ENCODE results near the gene CLCN5.

Gene CLCN5

GRCh38 chrX:49960061-49960460 lies 37.7 kb downstream of the CLCN5 start:
- no peak overlapping the region for H3K4me3 Mint-ChIP-seq
- H3K9me3 Mint-ChIP-seq: peaks cover 3% of the 10 kb centered on the region
- no peak for TF ChIP-seq CTCF (IDR thresholded peaks at IDR 0.05; ENCODE audit: unreplicated experiment in 3 of 3)

DNA sequence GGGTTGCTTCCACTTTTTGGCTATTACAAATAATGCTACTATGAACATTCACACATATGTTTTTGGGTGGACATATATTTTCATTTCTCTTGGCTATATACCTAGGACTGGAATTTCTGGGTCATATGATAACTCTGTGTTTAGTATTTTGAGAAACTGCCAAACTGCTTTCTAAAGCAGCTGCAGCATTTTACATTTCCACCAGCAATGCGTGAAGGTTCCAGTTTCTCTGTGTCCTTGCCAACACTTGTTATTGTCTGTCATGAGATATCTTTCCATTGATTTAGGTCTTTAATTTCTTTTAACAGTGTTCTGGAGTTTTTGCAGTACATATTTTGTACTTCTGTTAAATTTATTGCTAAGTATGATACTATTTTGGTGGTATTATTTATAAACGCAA lies 48.3 kb downstream of the CLCN5 start:
- no peak for TF ChIP-seq CTCF (IDR thresholded peaks at IDR 0.05; ENCODE audit: unreplicated experiment in 3 of 3)
- H3K27me3 Mint-ChIP-seq (ENCODE audit: low read depth): no peaks in the 10 kb centered on the region
- peaks cover 32% of the 10 kb centered on the region for H3K4me1 Mint-ChIP-seq
- H3K27ac Mint-ChIP-seq: peak overlapping the region in 2 of 3 experiments; percentile 46 to 63
- no peak overlapping the region for H3K4me3 Mint-ChIP-seq
- peaks cover 21% of the 10 kb centered on the region for H3K36me3 Mint-ChIP-seq (ENCODE audit: low read depth)
- H3K9me3 Mint-ChIP-seq: peaks cover 14% of the 10 kb centered on the region

More at GRCh38 chrX:49960061-49960460, 37.7 kb downstream of the CLCN5 start:
- Mint-ChIP-seq H3K4me1 (peaks cover 11% of the 10 kb centered on the region), H3K36me3 (ENCODE audit: low read depth) (peaks cover 3% of the 10 kb centered on the region), H3K27ac (no peak overlapping the region), H3K27me3 (ENCODE audit: low read depth) (no peaks in the 10 kb centered on the region)

- H3K36me3 Mint-ChIP-seq (ENCODE audit: low read depth): peaks cover 21% of the 10 kb centered on the region
- peaks cover 47% of the 10 kb centered on the region for H3K4me1 Mint-ChIP-seq
- H3K27me3 Mint-ChIP-seq (ENCODE audit: low read depth): no peaks in the 10 kb centered on the region
- H3K4me3 Mint-ChIP-seq: no peak overlapping the region
- H3K9me3 Mint-ChIP-seq: peaks cover 14% of the 10 kb centered on the region
- TF ChIP-seq CTCF (IDR thresholded peaks at IDR 0.05; ENCODE audit: unreplicated experiment in 3 of 3): no peak
- peak overlapping the region in 2 of 3 experiments; percentile 33 to 70 for H3K27ac Mint-ChIP-seq
Observed at GRCh38 chrX:49972328-49972860, 50.0 kb downstream of the CLCN5 start.

DNA sequence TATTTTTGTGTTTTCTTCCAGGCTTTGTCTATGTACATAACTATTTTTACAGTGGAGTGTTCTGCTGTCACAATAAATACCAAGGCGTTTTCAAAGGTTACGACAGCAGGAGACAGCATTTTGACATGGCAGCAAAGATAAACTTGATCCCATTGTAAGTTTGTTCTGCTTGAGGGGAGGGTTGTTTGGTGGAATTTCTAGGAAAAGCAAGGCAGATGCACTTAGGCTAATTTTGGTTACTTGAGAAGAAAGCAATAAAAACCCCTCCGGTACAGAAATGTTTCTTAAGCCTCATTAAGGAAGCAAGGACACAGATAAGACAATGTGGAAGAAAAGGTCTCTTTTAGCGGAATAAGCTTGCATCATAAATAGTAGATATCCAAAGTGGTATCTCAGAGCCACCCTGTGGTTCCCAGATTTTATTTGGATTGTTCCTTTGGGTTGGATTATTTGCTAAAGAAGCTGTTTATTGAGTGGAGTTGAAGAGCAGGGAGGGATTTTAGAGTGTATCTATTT lies 54.3 kb downstream of the CLCN5 start:
- peak overlapping the region in 1 of 3 experiments; percentile 64 for H3K4me3 Mint-ChIP-seq
- H3K9me3 Mint-ChIP-seq: no peaks in the 10 kb centered on the region
- H3K27ac Mint-ChIP-seq: peak overlapping the region; percentile 50 to 88 (median 70)
- H3K27me3 Mint-ChIP-seq (ENCODE audit: low read depth): no peaks in the 10 kb centered on the region
- no peak for TF ChIP-seq CTCF (IDR thresholded peaks at IDR 0.05; ENCODE audit: unreplicated experiment in 3 of 3)
- peaks cover 56% of the 10 kb centered on the region for H3K4me1 Mint-ChIP-seq
- peaks cover 8% of the 10 kb centered on the region for H3K36me3 Mint-ChIP-seq (ENCODE audit: low read depth)

DNA sequence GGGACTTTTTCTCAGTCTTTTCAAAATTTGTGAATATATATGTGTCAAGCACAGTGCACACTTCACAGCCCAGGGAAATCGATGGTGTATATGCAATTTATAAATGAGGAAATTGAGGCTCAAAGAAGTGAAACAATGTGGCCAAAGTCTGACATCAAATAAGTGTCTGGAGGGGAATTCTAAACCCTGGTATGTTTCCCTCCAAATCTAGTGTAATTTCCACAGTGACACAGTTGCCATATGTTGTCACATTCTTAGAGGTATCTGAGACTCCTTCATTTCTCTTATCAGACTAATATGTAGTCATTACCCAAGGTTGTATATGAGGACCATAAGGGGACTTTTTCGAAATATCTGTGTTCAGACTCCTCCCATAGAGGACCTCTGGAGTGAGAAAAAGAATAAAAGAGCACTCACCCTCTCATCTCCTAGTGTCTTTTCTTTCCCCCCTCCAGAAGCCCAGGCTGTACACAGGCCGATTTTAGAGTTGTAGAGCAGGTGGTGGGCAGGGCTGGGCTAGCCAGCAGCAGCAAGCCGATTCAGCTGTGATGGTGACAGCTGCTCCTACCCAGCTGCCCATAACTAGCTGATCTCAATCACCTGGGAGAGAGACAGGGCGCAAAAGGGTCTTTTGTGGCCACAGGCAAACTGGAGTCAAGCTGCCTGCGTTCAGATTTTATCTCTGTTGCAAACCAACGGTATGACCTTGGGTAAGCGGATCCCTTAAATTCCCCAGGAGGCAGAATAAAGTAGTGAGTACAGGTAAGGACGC lies 55.1 kb downstream of the CLCN5 start:
- TF ChIP-seq CTCF (IDR thresholded peaks at IDR 0.05; ENCODE audit: unreplicated experiment in 3 of 3): no peak
- Mint-ChIP-seq H3K4me1 (peaks cover 52% of the 10 kb centered on the region), H3K27ac (peak overlapping the region; percentile 65 to 88 (median 70)), H3K27me3 (ENCODE audit: low read depth) (no peaks in the 10 kb centered on the region), H3K36me3 (ENCODE audit: low read depth) (peaks cover 8% of the 10 kb centered on the region), H3K4me3 (peak overlapping the region in 2 of 3 experiments; percentile 76 to 84), H3K9me3 (no peaks in the 10 kb centered on the region)

All from nephron (organoid).